HepG2 (cell line): Measurements from ENCODE around the gene EBF3. TPM values are rescaled to one million over a fixed set of nuclear protein-coding genes. Genes with fewer than 3 reads are reported as not detected.

Experiments
- ATAC-seq: fragments of 200-7000 bp; cut with Tn5 transposase; 3 replicates; pipeline ENCODE4 v1.9.1; 2020; ENCODE audit warnings: mild to moderate bottlenecking, moderate library complexity
- BruUV-seq: library from RNA; stranded (reverse); fragments of 400-500 nt; replicated peaks from 2 replicates; lab custom pipeline; 2021; lab: Mats Ljungman, UMichigan
- CTCF ChIA-PET: fragments of 300-600 bp; formaldehyde crosslinking; extraction: SDS; loops from one replicate; lab custom pipeline; 2021; ENCODE audit warnings: low total read pairs, inconsistent platforms, low intra/inter-chr PET ratio; lab: Yijun Ruan, JAX
- POLR2A ChIA-PET: fragments of 350-600 bp; sonication (Branson Sonifier 250); formaldehyde crosslinking; loops from one replicate; lab custom pipeline; 2020; ENCODE audit warnings: antibody characterized with exemption, inconsistent platforms; lab: Yijun Ruan, JAX
- DNase-seq: peaks from one replicate; pipeline ENCODE4 v3.0.0-alpha.2; 2015; ENCODE audit warnings: low spot score
- FAIRE-seq: peaks from 3 replicates; lab custom pipeline; 2011; peaks lifted over from hg19 to GRCh38; lab: Jason Lieb, UNC
- H2AFZ ChIP-seq: one replicate; pipeline ENCODE4 v1.6.1; 2011; ENCODE audit warnings: low read length, inconsistent platforms
- H3K27ac ChIP-seq: fragments of 300-600 bp; 3 replicates; pipeline ENCODE4 v1.8.0; 2011; ENCODE audit warnings: mixed run types, mild to moderate bottlenecking, mixed read lengths, low read length, inconsistent platforms; ENCODE audit not compliant: insufficient read depth; ENCODE audit errors: extremely low read length
- H3K27me3 ChIP-seq, 2 experiments: fragments of 200-600 bp in 1 of 2; 2 replicates in 1 of 2; 3 replicates in 1 of 2; pipeline versions ENCODE4 v1.6.0 to v1.8.0; 2011; ENCODE audit warnings: low read length in 2 of 2, mild to moderate bottlenecking in 2 of 2, moderate library complexity in 2 of 2, inconsistent platforms in 1 of 2; ENCODE audit not compliant: insufficient read depth in 2 of 2, control insufficient read depth in 1 of 2
- H3K36me3 ChIP-seq, 2 experiments: fragments of 200-600 bp in 1 of 2; replicated peaks in 1 of 2; 2 replicates in 1 of 2; 3 replicates in 1 of 2; pipeline versions ENCODE4 v1.5.1 to v1.8.0; 2011; ENCODE audit warnings: low read length in 2 of 2, inconsistent platforms in 1 of 2; ENCODE audit not compliant: insufficient read depth in 2 of 2, control insufficient read depth in 1 of 2
- H3K4me1 ChIP-seq: 2 replicates; pipeline ENCODE4 v1.5.1; 2012; ENCODE audit warnings: low read length, inconsistent platforms; ENCODE audit not compliant: insufficient read depth
- H3K4me2 ChIP-seq: 2 replicates; pipeline ENCODE4 v1.6.0; 2011; ENCODE audit warnings: low read depth, low read length, inconsistent platforms
- H3K4me3 ChIP-seq, 3 experiments: fragments of 200-600 bp in 1 of 3; sonication (generic), shearing (Covaris generic) in 1 of 3; replicated peaks in 1 of 3; 2 replicates each; pipeline ENCODE4 v1.5.1; 2011 to 2016; ENCODE audit warnings: low read length in 3 of 3, inconsistent platforms in 2 of 3, low read depth in 2 of 3, mild to moderate bottlenecking in 2 of 3, control low read depth in 1 of 3, mixed read lengths in 1 of 3; ENCODE audit not compliant: insufficient read depth in 1 of 3
- H3K79me2 ChIP-seq: one replicate; pipeline ENCODE4 v1.6.1; 2011; ENCODE audit warnings: low read length, inconsistent platforms; ENCODE audit not compliant: insufficient read depth
- H3K9ac ChIP-seq: 2 replicates; pipeline ENCODE4 v1.6.0; 2011; ENCODE audit warnings: mild to moderate bottlenecking, low read depth, low read length, inconsistent platforms; ENCODE audit not compliant: insufficient read depth
- H3K9me3 ChIP-seq: 2 replicates; pipeline ENCODE4 v1.5.1; 2012; ENCODE audit warnings: mild to moderate bottlenecking, low read length
- H4K20me1 ChIP-seq: 2 replicates; pipeline ENCODE4 v1.6.0; 2011; ENCODE audit warnings: inconsistent platforms, mild to moderate bottlenecking, low read length, moderate library complexity; ENCODE audit not compliant: insufficient read depth
- ERF ChIP-seq: IDR thresholded peaks from 2 replicates; pipeline ENCODE4 v1.6.1; 2018; ENCODE audit warnings: missing biosample characterization, missing genetic modification reagents
- HOXA7 ChIP-seq: sonication (generic); formaldehyde crosslinking; IDR thresholded peaks from 2 replicates; pipeline ENCODE4 v1.8.1; 2022; ENCODE audit warnings: mild to moderate bottlenecking, missing genetic modification reagents, moderate library complexity
- JUN ChIP-seq: sonication (generic); formaldehyde crosslinking; IDR thresholded peaks from 2 replicates; pipeline ENCODE4 v1.4.0; 2020; ENCODE audit warnings: mild to moderate bottlenecking, missing genetic modification reagents
- MYNN ChIP-seq: sonication (generic); formaldehyde crosslinking; IDR thresholded peaks from 2 replicates; pipeline ENCODE4 v1.4.0; 2020; ENCODE audit warnings: mild to moderate bottlenecking, low read depth, missing genetic modification reagents
- NAIF1 ChIP-seq: sonication (generic); formaldehyde crosslinking; IDR thresholded peaks from 2 replicates; pipeline ENCODE4 v1.5.0; 2020; ENCODE audit warnings: mild to moderate bottlenecking, missing genetic modification reagents, borderline replicate concordance
- POLR2AphosphoS2 ChIP-seq: IDR thresholded peaks from 2 replicates; pipeline ENCODE4 v1.6.1; 2011; ENCODE audit warnings: low read depth, low read length, improper control_type of control experiment
- ZBTB8A ChIP-seq: sonication (generic); formaldehyde crosslinking; IDR thresholded peaks from 2 replicates; pipeline ENCODE4 v1.4.0; 2020; ENCODE audit warnings: mild to moderate bottlenecking, low read depth, missing genetic modification reagents, borderline replicate concordance
- ZNF138 ChIP-seq: sonication (generic); formaldehyde crosslinking; IDR thresholded peaks from 2 replicates; pipeline ENCODE4 v1.5.0; 2020; ENCODE audit warnings: mild to moderate bottlenecking, low read depth, missing genetic modification reagents
- ZNF773 ChIP-seq: sonication (generic); formaldehyde crosslinking; IDR thresholded peaks from 2 replicates; pipeline ENCODE4 v1.4.0; 2020; ENCODE audit warnings: missing genetic modification reagents, borderline replicate concordance
- ZNF780A ChIP-seq: sonication (generic); formaldehyde crosslinking; IDR thresholded peaks from 2 replicates; pipeline ENCODE4 v1.8.0; 2022; ENCODE audit warnings: mild to moderate bottlenecking, missing genetic modification reagents, moderate library complexity
- WGBS: methylation state at CpG from one replicate; pipeline ENCODE4 v1.1.6; 2017; ENCODE audit warnings: low lambda C conversion rate; 5-methylcytosine and 5-hydroxymethylcytosine counted together
- in situ Hi-C: cut with HindIII; loops from 2 replicates; pipeline ENCODE4 v1.10.0; 2017; ENCODE audit warnings: low pct_unique_long_range_greater_than_20kb; ENCODE audit not compliant: extremely low pct_ligation_motif_present
- intact Hi-C: fragments of 100-400 bp; cut with micrococcal nuclease; formaldehyde crosslinking; loops from one replicate; pipeline ENCODE4 v1.10.0; 2022; ENCODE audit not compliant: unreplicated experiment
- polyA plus RNA-seq, 8 experiments: library from polyadenylated mRNA; depleted of rRNA in 3 of 8; stranded (reverse) in 7 of 8; unstranded in 1 of 8; fragments of >200 nt; fragmentation: Illumina TruSeq in 4 of 8; extraction: Trizol in 4 of 8; gene quantifications; 2 replicates each; pipeline versions ENCODE4 v1.2.1 to v1.2.3, GENCODE V29; 2011 to 2016; ENCODE audit warnings: low read depth in 4 of 8, missing spikeins in 1 of 8, mixed read lengths in 1 of 8; ENCODE audit not compliant: insufficient read depth in 1 of 8
- total RNA-seq, 5 experiments: library from RNA; depleted of rRNA; stranded (reverse); fragments of >200 nt; fragmentation: Illumina TruSeq; extraction: Trizol; gene quantifications; 2 replicates each; pipeline ENCODE4 v1.2.3, GENCODE V29; 2016; ENCODE audit warnings: low read depth in 1 of 5
- TF ChIP-seq, protein P1 (sequence below): IDR thresholded peaks from 2 replicates; pipeline ENCODE4 v1.6.1; 2016; ENCODE audit warnings: mild to moderate bottlenecking, missing biosample characterization, missing genetic modification reagents
- TF ChIP-seq, protein P2 (sequence below): sonication (generic); formaldehyde crosslinking; IDR thresholded peaks from 2 replicates; pipeline ENCODE4 v1.8.1; 2022; ENCODE audit warnings: low read depth, mild to moderate bottlenecking, missing genetic modification reagents

Gene EBF3
- total and polyA plus RNA-seq, 2 of the 13 experiments (the other 11 are each of a cell fraction or from before 2014, with no cell fraction given), result not detected

DNA sequence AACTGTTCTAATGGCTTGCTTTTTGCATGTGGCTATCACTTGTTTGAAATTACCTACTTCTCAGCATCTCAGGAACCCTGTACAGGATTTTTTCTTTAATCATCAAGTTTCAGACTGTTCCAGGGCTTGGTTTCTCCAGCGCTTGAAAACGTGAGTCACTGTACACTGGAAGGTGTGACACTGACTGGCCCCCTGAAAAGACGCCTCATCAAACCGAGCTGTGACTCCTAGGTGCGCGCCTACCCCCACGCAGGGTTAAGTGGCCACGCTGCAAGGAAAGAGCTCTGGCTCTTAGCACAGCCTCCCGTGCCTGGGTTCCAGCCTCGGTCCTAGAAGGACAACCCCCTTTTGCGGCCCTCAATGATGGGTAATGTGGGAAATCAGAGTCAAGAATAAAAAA, 81.0 kb downstream of the EBF3 start:
- H3K9ac ChIP-seq, result no peak overlapping the region
- TF ChIP-seq MYNN (CRISPR knock-in tag), result no peak
- no peak for TF ChIP-seq NAIF1 (CRISPR knock-in tag)
- no peak for TF ChIP-seq JUN (CRISPR knock-in tag)
- TF ChIP-seq POLR2AphosphoS2, result no peak
- no peak for TF ChIP-seq ERF (CRISPR knock-in tag)
- TF ChIP-seq, protein P1, sequence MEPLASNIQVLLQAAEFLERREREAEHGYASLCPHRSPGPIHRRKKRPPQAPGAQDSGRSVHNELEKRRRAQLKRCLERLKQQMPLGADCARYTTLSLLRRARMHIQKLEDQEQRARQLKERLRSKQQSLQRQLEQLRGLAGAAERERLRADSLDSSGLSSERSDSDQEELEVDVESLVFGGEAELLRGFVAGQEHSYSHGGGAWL (CRISPR knock-in tag), result no peak
- TF ChIP-seq, protein P2, sequence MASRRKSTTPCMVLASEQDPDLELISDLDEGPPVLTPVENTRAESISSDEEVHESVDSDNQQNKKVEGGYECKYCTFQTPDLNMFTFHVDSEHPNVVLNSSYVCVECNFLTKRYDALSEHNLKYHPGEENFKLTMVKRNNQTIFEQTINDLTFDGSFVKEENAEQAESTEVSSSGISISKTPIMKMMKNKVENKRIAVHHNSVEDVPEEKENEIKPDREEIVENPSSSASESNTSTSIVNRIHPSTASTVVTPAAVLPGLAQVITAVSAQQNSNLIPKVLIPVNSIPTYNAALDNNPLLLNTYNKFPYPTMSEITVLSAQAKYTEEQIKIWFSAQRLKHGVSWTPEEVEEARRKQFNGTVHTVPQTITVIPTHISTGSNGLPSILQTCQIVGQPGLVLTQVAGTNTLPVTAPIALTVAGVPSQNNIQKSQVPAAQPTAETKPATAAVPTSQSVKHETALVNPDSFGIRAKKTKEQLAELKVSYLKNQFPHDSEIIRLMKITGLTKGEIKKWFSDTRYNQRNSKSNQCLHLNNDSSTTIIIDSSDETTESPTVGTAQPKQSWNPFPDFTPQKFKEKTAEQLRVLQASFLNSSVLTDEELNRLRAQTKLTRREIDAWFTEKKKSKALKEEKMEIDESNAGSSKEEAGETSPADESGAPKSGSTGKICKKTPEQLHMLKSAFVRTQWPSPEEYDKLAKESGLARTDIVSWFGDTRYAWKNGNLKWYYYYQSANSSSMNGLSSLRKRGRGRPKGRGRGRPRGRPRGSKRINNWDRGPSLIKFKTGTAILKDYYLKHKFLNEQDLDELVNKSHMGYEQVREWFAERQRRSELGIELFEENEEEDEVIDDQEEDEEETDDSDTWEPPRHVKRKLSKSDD (CRISPR knock-in tag), result no peak
- TF ChIP-seq ZNF780A (CRISPR knock-in tag), result no peak
- TF ChIP-seq HOXA7 (CRISPR knock-in tag), result no peak
- TF ChIP-seq ZBTB8A (CRISPR knock-in tag), result no peak
- no peak for TF ChIP-seq ZNF773 (CRISPR knock-in tag)
- no peak for TF ChIP-seq ZNF138 (CRISPR knock-in tag)
- TF ChIP-seq, all 625 proteins: peak for 0
- no peak overlapping the region for H3K4me3 ChIP-seq
- no peak for ATAC-seq
- H2AFZ ChIP-seq, result no peak overlapping the region
- whole genome bisulfite sequencing, result 4% methylated on average over 4 of the region's 11 CpGs
- CTCF ChIA-PET, result no interaction called here
- no peaks in the 10 kb centered on the region for H3K9me3 ChIP-seq
- H3K36me3 ChIP-seq, result no peaks in the 10 kb centered on the region
- H3K4me2 ChIP-seq, result no peak overlapping the region
- no peaks in the 10 kb centered on the region for H3K79me2 ChIP-seq
- BruUV-seq, result no TSS peak
- in situ Hi-C loops, result no loop called here
- H3K27me3 ChIP-seq, result peaks cover 2 to 51% of the 10 kb centered on the region in 2 experiments; a peak in 2 of 5 replicates
- POLR2A ChIA-PET, result no interaction called here
- intact Hi-C loops, result no loop called here
- no peaks in the 10 kb centered on the region for H4K20me1 ChIP-seq
- no peak for DNase-seq
- H3K27ac ChIP-seq, result no peak overlapping the region
- no peaks in the 10 kb centered on the region for H3K4me1 ChIP-seq
- no peak for FAIRE-seq
